ENCODE measurements around the gene IGF1.
"Not testable (repeated sequence)": the region's sequence is repeated elsewhere in the genome, so short reads cannot be mapped to it uniquely, and the experiment has no call there.

Gene IGF1

DNA sequence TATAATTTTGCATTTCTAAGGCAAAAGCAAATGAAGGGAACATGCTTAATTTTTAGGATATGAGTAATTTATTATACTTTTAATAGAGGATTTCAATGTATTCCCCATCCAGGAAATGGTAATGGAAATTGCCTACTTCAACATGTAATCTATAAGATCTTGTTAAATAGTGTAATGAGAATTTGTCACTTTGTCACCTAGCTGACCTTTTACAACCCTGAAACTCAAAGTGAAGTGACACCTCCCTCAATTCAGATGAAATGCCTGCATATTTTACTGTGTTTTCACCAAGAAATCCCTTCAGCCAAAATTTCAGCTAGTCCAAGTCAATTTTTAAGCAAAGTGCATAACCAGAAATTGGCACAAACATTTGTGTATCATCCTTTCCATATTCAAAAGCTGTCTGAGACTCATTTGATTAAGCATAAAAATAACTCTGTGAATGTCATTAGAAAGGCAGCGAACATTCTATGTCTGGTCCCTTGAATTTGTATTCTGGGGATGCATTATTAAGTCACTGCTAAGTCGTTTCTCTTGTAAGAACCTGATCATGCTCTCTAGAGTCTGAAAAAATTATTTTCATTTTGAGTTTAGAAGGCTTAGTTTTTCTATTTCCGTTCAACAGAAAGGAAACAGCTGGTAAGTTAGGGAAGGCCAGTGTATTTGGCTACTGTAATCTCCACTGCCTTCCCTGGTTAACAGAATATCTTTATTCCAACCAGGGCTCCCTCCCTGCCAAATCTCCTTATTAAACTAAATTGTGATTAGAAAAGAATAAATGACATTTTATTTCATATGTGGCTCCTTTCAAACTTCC is 100.8 kb downstream of the IGF1 start:
- no peak for DNase-seq (ENCODE audit: low spot score)

DNA sequence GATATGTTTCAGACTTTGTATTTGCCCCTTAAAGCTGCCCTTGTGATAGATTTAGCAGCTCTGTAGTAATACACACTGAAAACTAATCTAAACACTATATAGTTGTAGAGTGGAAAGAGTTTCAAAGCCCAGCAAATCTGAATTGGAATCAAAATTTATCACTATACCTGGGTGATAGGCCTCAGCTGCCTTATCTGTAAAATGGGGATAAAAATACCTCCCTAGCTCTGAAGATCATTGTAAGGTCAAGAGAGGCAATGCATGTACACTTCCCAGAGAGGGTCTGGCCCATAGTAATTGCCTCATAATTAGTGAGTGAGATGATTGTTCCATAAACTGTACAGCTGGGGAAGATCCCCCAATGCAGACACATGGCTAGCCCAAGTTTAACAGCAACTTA is 103.6 kb downstream of the IGF1 start:
- DNase-seq (ENCODE audit: low spot score): no peak

- no peak for DNase-seq (ENCODE audit: low spot score)
Observed at GRCh38 chr12:102376181-102376747, 104.1 kb downstream of the IGF1 start.

DNA sequence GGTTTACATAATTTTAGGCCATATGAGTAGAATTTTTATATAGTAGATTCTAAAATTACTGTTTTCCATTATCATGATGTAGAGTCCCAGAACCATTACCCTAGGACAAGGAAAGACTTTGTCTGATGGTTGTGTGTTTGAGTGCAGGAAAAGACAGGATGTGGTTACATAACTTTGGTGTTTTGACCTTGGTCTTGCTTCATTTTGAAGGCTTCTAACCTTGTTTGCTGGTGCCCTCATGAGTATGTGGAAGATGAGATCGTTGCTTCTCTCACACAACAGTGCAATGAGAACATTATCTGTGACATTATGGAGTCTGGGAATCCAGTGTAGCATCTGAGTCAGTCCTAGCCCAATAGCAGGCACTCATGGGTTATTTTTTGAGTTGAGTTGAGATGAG is 106.2 kb downstream of the IGF1 start:
- no peak for DNase-seq (ENCODE audit: low spot score)

DNA sequence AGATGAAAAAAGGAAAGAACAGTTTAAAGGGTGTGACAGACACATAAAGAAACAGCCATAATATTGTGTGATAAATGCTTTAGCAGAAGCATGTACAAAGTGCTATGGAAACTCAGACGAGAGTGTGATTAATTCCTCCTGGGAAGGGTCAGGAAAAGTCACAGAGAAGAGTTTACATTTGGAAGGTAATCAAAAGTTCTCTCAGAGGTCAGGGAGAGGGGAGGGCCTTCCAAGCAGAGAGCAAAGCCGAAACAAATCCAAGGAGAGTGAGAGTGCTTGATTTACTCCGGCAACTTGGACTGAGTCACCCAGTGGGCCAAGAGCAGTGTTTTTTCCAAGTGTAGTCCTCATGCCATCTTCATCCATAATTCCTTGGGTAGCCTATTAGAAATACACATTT is 108.3 kb downstream of the IGF1 start:
- no peak for DNase-seq (ENCODE audit: low spot score)

DNA sequence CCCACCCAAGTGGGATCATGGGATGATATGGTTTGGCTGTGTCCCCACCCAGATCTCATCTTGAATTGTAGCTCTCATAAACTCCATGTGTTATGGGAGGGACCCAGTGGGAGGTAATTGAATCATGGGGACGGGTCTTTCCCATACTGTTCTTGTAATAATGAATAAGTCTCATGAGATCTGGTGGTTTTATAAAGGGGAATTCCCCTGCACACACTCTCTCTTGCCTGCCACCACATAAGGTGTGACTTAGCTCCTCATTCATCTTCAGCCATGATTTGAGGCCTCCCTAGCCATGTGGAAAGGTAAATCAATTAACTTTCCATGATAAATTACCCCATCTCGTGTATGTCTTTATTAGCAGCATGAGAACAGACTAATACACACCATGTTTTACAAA is 109.2 kb downstream of the IGF1 start:
- DNase-seq (ENCODE audit: low spot score): no peak

- no peak for DNase-seq (ENCODE audit: low spot score)
Observed at GRCh38 chr12:102369876-102370275, 110.5 kb downstream of the IGF1 start.

DNA sequence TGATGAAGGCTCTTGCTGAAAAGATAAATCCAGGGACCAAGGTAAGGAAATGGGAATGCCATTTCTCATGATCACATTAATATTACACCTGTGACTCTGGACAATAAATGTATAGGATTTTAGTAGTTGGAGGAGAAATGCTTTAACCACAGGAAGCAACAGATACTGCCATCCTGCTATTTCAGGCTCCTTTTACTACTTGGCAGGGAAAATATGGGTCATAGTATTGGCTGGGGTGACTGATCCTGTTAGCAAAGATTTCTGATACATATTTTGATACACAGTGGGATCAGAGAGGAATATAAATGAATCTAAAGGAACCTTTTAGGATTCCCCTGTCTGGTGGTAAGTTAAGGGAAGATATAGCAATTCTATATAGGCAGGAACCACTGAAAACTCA is 115.0 kb downstream of the IGF1 start:
- no peak for DNase-seq (ENCODE audit: low spot score)

DNA sequence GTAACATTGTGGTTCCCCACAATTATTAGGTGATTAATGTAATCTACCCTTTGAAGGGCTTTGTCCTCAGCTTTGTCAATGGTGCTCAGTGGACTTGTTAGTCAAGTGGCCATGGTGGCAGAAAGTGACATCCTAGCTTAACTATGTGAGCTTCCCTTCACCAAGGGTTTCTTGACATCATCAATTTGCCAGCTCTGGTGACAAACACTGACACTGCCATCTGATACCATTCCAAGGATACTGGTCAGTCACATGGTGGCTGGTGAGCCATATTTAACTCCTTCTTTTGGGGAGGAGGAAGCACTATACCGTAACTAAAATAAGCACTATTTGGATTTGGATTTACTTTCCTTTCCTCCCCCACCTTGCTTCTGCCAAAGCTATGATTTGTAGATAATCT is 115.7 kb downstream of the IGF1 start:
- no peak for DNase-seq (ENCODE audit: low spot score)

GRCh38 chr12:102356690-102357089 is 123.7 kb downstream of the IGF1 start:
- no peak for DNase-seq (ENCODE audit: low spot score)

GRCh38 chr12:102354281-102354680 is 126.1 kb downstream of the IGF1 start:
- not testable (repeated sequence) for DNase-seq (ENCODE audit: low spot score)

- DNase-seq (ENCODE audit: low spot score): no peak
Observed at GRCh38 chr12:102351322-102351721, 129.0 kb downstream of the IGF1 start.

GRCh38 chr12:102350070-102350469 is 130.3 kb downstream of the IGF1 start:
- no peak for DNase-seq (ENCODE audit: low spot score)

- no peak for DNase-seq (ENCODE audit: low spot score)
Observed at GRCh38 chr12:102349079-102349478, 131.3 kb downstream of the IGF1 start.

DNA sequence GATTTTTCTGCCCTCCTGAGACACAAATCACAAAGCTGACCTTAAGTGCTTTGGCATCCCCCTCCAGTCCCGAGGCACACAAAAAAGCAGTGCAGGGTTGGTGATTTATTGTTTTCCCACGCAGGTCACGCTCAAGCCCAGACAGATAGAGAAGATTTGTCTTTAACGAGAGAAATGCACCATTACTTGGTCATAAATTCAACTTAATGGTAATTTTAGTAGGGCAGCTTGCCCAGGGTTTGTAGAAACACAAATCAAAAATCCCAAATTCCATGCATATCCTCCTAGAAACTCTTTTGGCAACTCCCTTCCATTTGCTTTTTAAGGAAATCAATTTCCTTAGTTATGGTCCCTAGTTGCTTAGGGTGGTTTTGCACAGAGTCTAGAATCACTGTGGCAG is 132.6 kb downstream of the IGF1 start:
- no peak for DNase-seq (ENCODE audit: low spot score)

All from NAMALWA (cell line).